GM19238 (cell line): Measurements from ENCODE around the gene EXOC6B.
A peak's percentile ranks its signal among the peaks of the same experiment; 100 is the strongest.

Experiments
- DNase-seq: peaks from one replicate; pipeline ENCODE4 v3.0.0; 2011; ENCODE audit warnings: low spot score; ENCODE audit not compliant: insufficient read length

Gene EXOC6B

GRCh38 chr2:72825257-72826155 lies at the start of gene EXOC6B:
Gene EXOC6B (minus strand): TSS chr2:72826033.
- peak; percentile 62 for DNase-seq

GRCh38 chr2:72871880-72872279 lies 46.0 kb upstream of the EXOC6B start:
- DNase-seq: no peak

GRCh38 chr2:72871060-72871459 lies 45.2 kb upstream of the EXOC6B start:
- no peak for DNase-seq

- no peak for DNase-seq
Measured at GRCh38 chr2:72864500-72864899, 38.7 kb upstream of the EXOC6B start.

GRCh38 chr2:72863046-72863445 lies 37.2 kb upstream of the EXOC6B start:
- DNase-seq: no peak

- peak; percentile 75 for DNase-seq
Measured at GRCh38 chr2:72862239-72862988, 36.6 kb upstream of the EXOC6B start.

- DNase-seq: peak; percentile 26
Measured at GRCh38 chr2:72859831-72860262, 34.0 kb upstream of the EXOC6B start.

GRCh38 chr2:72851333-72851732 lies 25.5 kb upstream of the EXOC6B start:
- DNase-seq: no peak

GRCh38 chr2:72849138-72849462 lies 23.3 kb upstream of the EXOC6B start:
- DNase-seq: no peak

- no peak for DNase-seq
Measured at GRCh38 chr2:72848436-72849137, 22.8 kb upstream of the EXOC6B start.

GRCh38 chr2:72847534-72848315 lies 21.9 kb upstream of the EXOC6B start:
- no peak for DNase-seq

GRCh38 chr2:72846171-72847095 lies 20.6 kb upstream of the EXOC6B start:
- DNase-seq: no peak

- no peak for DNase-seq
Measured at GRCh38 chr2:72843301-72843700, 17.5 kb upstream of the EXOC6B start.

- no peak for DNase-seq
Measured at GRCh38 chr2:72841462-72842125, 15.8 kb upstream of the EXOC6B start.

GRCh38 chr2:72840066-72840465 lies 14.2 kb upstream of the EXOC6B start:
- no peak for DNase-seq

GRCh38 chr2:72837171-72837570 lies 11.3 kb upstream of the EXOC6B start:
- DNase-seq: no peak

- DNase-seq: no peak
Measured at GRCh38 chr2:72835403-72835802, 9.6 kb upstream of the EXOC6B start.

GRCh38 chr2:72834596-72834995 lies 8.8 kb upstream of the EXOC6B start:
- DNase-seq: no peak

GRCh38 chr2:72833084-72833714 lies 7.4 kb upstream of the EXOC6B start:
- no peak for DNase-seq
